Stimulated activated CD8-positive, alpha-beta memory T cell treated with anti-CD3 and anti-CD28 coated beads, Interleukin-4, amount 100 ng/mL, for 48 hours (primary cell): ENCODE results near the gene RLN3.
"Not testable (repeated sequence)": the region's sequence is repeated elsewhere in the genome, so short reads cannot be mapped to it uniquely, and the experiment has no call there.

ENCODE experiments used
- DNase-seq: peaks from one replicate; pipeline ENCODE4 v3.0.0-alpha.2; 2020

The RLN3 gene

GRCh38 chr19:14023404-14024235 lies 4.3 kb upstream of the RLN3 start:
- peak; percentile 39 for DNase-seq

GRCh38 chr19:14026652-14027192 lies 1.2 kb upstream of the RLN3 start:
- DNase-seq = not testable (repeated sequence)

DNA sequence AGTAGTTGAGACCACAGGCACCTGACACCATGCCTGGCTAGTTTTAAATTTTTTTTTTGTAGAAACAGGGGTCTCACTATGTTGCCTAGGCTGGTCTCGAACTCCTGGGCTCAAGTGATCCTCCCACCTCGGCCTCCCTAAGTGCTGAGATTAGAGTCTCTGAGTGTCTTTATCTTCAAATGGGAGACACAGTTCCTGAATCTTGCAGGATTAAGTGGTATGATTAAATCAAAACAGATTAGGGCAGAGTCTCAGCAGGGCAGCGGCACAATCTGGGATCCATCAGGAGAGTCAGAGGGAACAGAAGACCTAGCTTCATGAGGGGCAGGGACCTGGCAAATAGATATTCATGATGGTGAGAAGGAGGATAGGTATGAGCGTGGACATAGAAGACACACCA lies 953 bp downstream of the RLN3 start:
- DNase-seq = no peak

- DNase-seq = no peak
These were observed 3.2 kb downstream of the RLN3 start for GRCh38 chr19:14030997-14031718.

DNA sequence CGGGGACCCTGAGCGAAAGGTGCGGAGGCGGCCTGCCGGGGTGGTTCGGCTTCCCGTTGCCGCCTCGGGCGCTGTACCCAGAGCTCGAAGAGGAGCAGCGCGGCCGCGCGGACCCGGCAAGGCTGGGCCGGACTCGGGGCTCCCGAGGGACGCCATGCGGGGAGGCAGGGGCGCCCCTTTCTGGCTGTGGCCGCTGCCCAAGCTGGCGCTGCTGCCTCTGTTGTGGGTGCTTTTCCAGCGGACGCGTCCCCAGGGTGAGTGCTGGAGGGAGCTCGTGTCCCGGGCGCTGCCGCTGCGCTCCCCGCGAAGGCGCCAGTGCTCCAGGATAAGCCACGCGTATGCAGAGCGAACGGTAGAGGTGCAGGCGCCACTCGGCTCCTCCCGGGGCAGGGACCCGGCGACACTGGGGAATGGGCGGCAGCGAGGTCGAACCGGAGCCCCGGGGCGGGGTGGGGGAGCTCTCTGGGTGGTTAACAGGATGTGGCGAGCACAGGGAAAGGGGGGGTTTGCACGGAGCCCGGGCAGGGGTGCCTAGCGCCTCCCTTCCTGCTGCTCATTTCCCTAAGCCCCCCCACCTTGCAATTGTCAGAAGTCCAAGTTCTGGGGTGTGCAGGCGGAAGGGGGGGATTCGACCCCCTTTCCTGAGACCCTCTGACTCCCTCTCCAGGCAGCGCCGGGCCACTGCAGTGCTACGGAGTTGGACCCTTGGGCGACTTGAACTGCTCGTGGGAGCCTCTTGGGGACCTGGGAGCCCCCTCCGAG lies 4.0 kb downstream of the RLN3 start, which contains the start of gene IL27RA:
IL27RA (plus strand) TSS at position 44 of the 762 bp plus-strand sequence; CDS start at position 155, 111 bp downstream.
- DNase-seq = peak; percentile 81

DNA sequence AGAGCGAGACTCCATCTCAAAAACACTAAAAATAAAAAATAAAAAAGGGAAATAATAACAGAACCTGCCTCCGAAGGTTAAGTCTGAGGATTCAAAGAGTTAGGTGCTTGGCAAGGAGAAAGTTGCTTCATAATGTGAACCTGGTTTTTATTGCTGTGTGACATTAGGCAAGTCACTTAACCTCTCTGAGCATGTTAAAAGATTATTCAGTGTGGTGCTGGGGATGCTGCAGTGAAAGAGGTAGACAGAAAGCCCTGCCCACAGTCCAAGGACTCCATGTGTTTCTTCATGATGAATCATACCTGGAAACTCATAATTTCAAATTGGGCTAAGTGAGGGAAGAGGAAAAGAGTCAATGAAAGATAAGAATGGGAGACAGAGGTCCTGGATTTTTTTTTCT lies 6.0 kb downstream of the RLN3 start:
- no peak for DNase-seq

DNA sequence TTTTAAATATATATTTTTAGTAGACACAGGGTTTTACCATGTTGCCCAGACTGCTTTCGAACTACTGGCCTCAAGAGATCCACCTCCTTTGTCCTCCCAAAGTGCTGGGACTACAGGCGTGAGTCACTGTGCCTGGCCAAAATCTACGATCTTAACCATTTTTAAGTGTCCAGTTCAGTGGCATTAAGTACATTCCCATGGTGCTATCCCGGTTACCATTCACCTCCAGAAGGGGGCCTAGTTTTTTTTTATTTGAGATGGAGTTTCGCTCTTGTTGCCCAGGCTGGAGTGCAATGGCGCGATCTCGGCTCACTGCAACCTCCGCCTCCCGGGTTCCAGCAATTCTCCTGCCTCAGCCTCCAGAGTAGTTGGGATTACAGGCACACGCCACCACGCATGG lies 7.2 kb downstream of the RLN3 start:
- not testable (repeated sequence) for DNase-seq

DNA sequence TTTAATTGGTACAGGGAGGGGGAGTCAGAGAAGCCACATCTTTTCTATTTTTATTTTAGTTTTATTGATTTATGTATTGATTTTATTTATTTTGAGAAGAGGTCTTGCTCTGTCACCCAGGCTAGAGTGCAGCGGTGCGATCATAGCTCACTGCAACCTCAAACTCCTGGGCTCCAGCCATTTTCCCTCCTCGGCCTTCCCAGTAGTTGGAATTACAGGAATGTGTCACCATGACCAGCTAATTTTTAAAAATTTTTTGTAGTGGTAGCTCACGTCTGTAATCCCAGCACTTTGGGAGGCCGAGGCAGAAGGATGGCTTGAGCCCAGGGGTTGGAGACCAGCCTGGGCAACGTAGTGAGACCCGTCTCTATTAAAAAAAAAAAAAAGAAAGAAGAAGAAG lies 7.8 kb downstream of the RLN3 start:
- no peak for DNase-seq

DNA sequence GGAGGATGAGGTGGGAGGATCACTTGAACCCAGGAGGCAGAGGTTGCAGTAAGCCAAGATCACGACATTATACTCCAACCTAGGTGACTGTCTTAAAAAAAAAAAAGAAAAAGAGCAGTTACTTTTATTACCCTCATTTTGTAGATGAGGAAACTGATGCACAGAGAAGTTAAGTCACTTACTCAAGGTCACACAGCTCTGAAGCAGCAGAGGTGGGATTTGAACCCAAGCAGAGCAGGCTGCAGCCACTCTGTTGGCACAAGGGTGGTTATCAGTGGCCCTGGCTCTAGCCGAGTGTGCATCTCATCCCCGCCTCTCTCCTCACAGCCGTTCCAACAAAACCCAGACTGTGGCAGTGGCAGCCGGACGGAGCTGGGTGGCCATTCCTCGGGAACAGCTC lies 11.2 kb downstream of the RLN3 start:
- DNase-seq = no peak

- peak; percentile 46 for DNase-seq
These were observed 15.0 kb downstream of the RLN3 start for GRCh38 chr19:14042659-14043608.

GRCh38 chr19:14047866-14048265 lies 19.9 kb downstream of the RLN3 start:
- not testable (repeated sequence) for DNase-seq

DNA sequence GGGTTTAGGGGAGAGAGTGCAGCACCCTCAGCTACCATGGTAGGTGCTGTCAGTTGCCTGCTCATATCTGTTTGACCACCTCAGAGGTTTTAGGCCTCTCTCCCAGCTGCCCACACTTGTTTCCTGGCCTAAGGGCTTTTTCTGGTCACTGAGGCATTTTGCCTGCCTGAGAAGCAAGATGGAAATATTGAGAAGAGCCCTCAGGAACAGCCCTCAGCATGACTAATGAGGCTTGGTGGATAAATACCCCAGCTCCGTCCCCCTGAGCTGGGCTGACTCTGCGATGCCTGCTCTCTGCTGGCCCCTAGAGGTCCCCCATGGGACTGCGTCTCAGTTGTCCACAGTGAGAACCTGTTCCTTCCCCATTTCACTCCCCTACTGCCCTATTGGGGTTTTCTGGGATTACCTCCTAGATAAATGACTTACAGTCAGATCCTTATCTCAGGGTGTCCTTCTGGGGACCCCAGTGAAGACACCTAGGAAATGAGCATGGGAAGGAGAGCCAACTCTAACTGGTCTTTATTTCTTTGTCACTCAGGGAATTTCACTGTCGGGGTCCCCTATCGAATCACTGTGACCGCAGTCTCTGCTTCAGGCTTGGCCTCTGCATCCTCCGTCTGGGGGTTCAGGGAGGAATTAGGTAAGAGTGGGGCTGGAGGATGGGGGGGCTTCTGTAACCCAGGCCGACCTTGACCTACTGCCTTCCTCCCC lies 20.6 kb downstream of the RLN3 start:
- peak; percentile 91 for DNase-seq

- no peak for DNase-seq
These were observed 22.6 kb downstream of the RLN3 start for GRCh38 chr19:14050512-14050911.

DNA sequence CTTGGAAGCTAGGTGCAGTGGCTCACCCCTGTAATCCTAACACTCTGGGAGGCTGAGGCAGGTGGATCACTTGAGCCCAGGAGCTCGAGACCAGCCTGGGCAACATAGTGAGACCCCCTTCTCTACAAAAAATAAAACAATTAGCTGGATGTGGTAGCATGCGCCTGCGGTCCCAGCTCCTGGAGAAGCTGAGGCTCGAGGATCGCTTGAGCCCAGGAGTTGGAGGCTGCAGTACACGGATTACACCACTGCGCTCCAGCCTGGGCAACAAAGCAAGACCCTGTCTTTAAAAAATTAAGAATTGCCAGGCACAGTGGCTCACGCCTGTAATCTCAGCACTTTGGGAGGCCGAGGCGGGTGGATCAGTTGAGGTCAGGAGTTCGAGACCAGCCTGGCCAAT lies 23.0 kb downstream of the RLN3 start:
- not testable (repeated sequence) for DNase-seq

DNA sequence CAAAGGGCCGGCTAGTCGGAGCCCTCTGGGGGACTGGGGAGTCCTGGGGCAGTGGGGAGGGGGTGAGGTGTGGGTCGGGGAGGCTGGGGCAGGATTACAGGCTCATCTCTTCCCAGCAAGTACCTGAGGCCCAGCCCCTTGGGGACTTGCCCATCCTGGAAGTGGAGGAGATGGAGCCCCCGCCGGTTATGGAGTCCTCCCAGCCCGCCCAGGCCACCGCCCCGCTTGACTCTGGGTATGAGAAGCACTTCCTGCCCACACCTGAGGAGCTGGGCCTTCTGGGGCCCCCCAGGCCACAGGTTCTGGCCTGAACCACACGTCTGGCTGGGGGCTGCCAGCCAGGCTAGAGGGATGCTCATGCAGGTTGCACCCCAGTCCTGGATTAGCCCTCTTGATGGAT lies 24.0 kb downstream of the RLN3 start:
- DNase-seq = no peak

DNA sequence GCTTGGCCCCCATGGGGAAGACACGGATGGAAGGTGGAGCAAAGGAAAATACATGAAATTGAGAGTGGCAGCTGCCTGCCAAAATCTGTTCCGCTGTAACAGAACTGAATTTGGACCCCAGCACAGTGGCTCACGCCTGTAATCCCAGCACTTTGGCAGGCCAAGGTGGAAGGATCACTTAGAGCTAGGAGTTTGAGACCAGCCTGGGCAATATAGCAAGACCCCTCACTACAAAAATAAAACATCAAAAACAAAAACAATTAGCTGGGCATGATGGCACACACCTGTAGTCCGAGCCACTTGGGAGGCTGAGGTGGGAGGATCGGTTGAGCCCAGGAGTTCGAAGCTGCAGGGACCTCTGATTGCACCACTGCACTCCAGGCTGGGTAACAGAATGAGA lies 24.5 kb downstream of the RLN3 start:
- DNase-seq = no peak

DNA sequence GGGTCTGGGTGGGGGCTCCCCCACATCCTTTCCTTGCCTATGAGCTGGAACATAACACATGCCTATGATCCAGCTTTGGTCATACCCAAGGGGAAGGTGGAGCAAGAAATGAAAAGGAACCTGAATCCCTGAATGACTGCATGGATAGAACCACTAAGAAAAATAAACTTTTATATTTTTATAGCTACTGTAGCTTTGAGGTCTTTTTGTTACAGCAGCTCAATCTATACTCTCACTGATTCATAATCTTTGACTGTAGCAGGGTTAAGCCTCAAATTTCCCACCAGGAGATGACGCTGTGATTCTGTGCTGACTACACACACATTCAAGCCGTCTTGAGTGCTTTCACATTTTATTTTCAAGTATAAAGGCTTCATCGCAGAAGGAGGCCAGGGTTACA lies 25.1 kb downstream of the RLN3 start:
- DNase-seq = no peak

DNA sequence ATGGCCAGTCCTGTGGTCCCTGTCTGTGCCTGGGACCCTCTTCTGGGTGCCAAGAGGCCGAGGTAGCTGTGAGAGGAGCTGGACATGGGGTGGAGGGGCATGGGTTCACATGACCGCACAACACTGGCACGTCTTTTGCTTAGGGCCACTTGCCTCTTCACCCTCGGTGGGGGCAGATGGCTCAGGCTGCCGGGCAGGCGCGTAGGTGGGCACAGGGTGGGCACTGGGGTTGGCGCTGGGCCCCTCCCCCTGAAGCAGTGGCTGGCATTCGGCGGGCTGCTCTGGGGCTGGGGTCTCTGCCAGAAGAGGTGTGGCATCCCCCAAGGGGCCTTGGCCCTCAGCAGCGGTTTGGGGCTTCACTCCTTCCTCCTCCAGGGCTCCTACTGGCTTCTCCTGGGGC lies 25.6 kb downstream of the RLN3 start:
- no peak for DNase-seq

- DNase-seq = no peak
These were observed 26.2 kb downstream of the RLN3 start for GRCh38 chr19:14054099-14054498.

DNA sequence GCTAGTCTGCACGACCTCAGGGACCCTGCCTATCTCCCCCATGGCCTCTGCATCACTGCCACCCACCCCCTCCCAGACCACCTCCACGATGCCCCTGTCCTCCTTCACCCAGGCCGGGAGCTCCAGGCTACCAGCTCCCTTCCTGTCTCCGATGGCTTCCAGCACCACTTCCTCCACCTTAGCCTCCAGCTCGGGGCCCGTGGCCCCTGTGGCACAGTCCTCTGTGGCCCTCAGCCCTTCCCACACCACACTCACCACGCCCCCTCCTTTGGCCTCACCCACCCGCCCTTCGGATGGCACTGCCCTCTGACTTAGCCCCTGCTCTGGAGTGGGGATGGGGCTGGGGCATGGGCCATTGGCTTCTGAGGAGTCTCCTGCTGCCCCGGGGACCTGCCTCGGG lies 26.8 kb downstream of the RLN3 start:
- no peak for DNase-seq

GRCh38 chr19:14055396-14055795 lies 27.4 kb downstream of the RLN3 start:
- DNase-seq = no peak
